Hepatic stellate cell (primary cell): Measurements from ENCODE around the gene RHBDD1.
"Not testable (repeated sequence)": the region's sequence is repeated elsewhere in the genome, so short reads cannot be mapped to it uniquely, and the experiment has no call there.

Source experiments
- DNase-seq: peaks from one replicate; pipeline ENCODE4 v3.0.0; 2011; ENCODE audit warnings: low spot score

Gene RHBDD1

GRCh38 chr2:226799976-226800940 lies 35.6 kb upstream of the RHBDD1 start:
- no peak for DNase-seq

GRCh38 chr2:226800941-226801784 lies 34.7 kb upstream of the RHBDD1 start:
- DNase-seq: peak; percentile 92

GRCh38 chr2:226802573-226802972 lies 33.3 kb upstream of the RHBDD1 start:
- no peak for DNase-seq

GRCh38 chr2:226803410-226803809 lies 32.4 kb upstream of the RHBDD1 start:
- no peak for DNase-seq

- DNase-seq: no peak
These were observed 22.6 kb upstream of the RHBDD1 start for GRCh38 chr2:226813148-226813701.

- DNase-seq: no peak
These were observed 16.9 kb upstream of the RHBDD1 start for GRCh38 chr2:226818930-226819329.

- DNase-seq: no peak
These were observed 10.8 kb upstream of the RHBDD1 start for GRCh38 chr2:226825056-226825455.

- DNase-seq: no peak
These were observed 7.7 kb upstream of the RHBDD1 start for GRCh38 chr2:226828191-226828590.

- DNase-seq: no peak
These were observed 5.9 kb upstream of the RHBDD1 start for GRCh38 chr2:226829721-226830631.

- no peak for DNase-seq
These were observed 4.6 kb upstream of the RHBDD1 start for GRCh38 chr2:226831266-226831665.

- DNase-seq: no peak
These were observed 3.8 kb upstream of the RHBDD1 start for GRCh38 chr2:226832061-226832460.

GRCh38 chr2:226834880-226835279 lies 974 bp upstream of the RHBDD1 start:
- not testable (repeated sequence) for DNase-seq

- peak; percentile 32 for DNase-seq
These were observed 446 bp upstream of the RHBDD1 start for GRCh38 chr2:226835420-226835795.

- DNase-seq: peak; percentile 7
These were observed 663 bp downstream of the RHBDD1 start for GRCh38 chr2:226836548-226836885.

- no peak for DNase-seq
These were observed 1.5 kb downstream of the RHBDD1 start for GRCh38 chr2:226837334-226837733.

GRCh38 chr2:226837787-226838603 lies 2.1 kb downstream of the RHBDD1 start:
- DNase-seq: no peak

GRCh38 chr2:226838722-226839121 lies 2.9 kb downstream of the RHBDD1 start:
- no peak for DNase-seq

- DNase-seq: no peak
These were observed 3.3 kb downstream of the RHBDD1 start for GRCh38 chr2:226839161-226839560.

- DNase-seq: no peak
These were observed 4.1 kb downstream of the RHBDD1 start for GRCh38 chr2:226839951-226840350.

- DNase-seq: not testable (repeated sequence)
These were observed 7.1 kb downstream of the RHBDD1 start for GRCh38 chr2:226843001-226843400.
